IPS-15b (cell line): Measurements from ENCODE around the gene GOLT1B.

Experiments used
- H3K27me3 ChIP-seq: one replicate; pipeline ENCODE4 v1.6.1; 2013; ENCODE audit warnings: low read length; ENCODE audit not compliant: control insufficient read depth, insufficient read depth
- H3K36me3 ChIP-seq: one replicate; pipeline ENCODE4 v1.6.1; 2013; ENCODE audit warnings: low read length; ENCODE audit not compliant: control insufficient read depth, insufficient read depth
- H3K4me1 ChIP-seq: one replicate; pipeline ENCODE4 v1.6.1; 2013; ENCODE audit warnings: mild to moderate bottlenecking, low read length; ENCODE audit not compliant: control insufficient read depth, insufficient read depth
- H3K4me3 ChIP-seq: one replicate; pipeline ENCODE4 v1.5.1; 2013; ENCODE audit warnings: low read depth, low read length
- H3K9ac ChIP-seq: one replicate; pipeline ENCODE4 v1.6.1; 2013; ENCODE audit warnings: low read depth, mild to moderate bottlenecking, low read length
- H3K9me3 ChIP-seq: one replicate; pipeline ENCODE4 v1.6.1; 2013; ENCODE audit warnings: mild to moderate bottlenecking, low read length; ENCODE audit not compliant: control insufficient read depth, insufficient read depth

The GOLT1B gene

DNA sequence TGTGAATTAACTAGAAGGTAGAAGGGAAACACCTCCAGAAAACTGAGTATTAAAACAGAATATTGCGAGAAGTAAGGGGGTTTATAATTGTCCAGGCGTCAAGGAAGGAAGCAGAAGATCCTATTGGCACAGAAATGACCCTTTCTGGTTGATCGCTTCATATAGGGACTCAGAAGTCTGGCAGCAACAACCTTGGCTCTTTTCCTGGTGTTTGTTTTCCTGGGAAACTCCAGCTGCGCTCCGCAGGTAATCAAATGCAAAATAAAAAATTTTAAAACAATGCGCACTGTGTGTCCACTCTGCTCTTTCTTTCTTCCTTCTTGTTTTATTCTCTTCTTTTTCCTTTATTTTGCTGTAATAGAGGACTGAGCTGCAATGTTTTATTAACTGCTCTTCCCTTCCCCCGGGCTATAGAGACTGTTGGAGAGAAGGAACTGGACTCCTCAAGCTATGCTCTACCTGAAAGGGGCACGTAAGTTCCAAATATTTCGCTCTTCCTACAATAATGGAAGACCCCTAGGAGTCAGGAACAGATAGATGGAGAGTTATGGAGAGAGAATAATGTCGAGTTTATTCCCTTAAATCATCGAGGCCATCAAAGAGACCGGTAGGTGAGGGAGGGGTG, 25.2 kb downstream of the GOLT1B start:
- peaks cover 66% of the 10 kb centered on the region for H3K27me3 ChIP-seq
- H3K4me3 ChIP-seq = peak overlapping the region; percentile 79
- H3K9ac ChIP-seq = no peak overlapping the region

DNA sequence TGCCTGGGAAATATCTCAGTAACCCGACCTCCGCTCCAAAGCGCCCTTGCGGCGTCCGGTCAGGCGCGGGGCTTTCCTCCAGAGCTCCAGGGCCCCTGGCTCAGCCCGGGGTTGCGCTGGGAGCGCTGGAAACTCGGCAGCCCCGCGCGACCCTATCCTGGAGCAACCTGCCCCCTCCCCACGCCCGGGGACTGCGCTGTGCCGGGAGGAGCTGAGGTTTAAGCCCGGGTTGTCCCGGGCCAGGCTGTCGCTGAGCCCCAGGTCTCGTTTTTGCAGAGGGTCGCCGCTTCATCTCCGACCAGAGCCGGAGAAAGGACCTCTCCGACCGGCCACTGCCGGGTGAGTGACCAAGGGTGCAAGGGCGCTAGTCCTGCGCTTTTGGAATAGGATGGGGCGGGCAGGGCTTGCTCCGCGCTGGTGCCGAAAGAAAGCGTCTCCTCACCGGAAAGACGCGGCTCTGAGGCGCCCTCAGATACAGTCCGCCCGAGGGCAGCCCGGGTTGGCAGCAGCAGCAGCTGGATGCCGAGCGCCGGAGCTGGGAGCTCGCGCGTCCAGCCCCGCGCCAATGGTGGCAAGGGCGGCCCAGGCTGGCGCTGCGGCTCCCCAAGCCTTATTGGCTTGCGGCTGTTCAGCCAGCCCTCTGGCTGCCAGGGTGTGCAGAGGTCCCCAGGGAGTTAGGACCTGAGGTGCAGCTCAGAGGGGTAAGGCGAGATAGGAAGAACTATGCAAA, 26.0 kb downstream of the GOLT1B start:
- H3K9me3 ChIP-seq = no peaks in the 10 kb centered on the region
- peak overlapping the region; percentile 13 for H3K9ac ChIP-seq
- H3K36me3 ChIP-seq = no peaks in the 10 kb centered on the region
- peaks cover 70% of the 10 kb centered on the region for H3K27me3 ChIP-seq
- no peaks in the 10 kb centered on the region for H3K4me1 ChIP-seq
- peak overlapping the region; percentile 79 for H3K4me3 ChIP-seq

More for the DNA sequence above, 25.2 kb downstream of the GOLT1B start:
- Histone ChIP-seq H3K36me3 (no peaks in the 10 kb centered on the region), H3K4me1 (no peaks in the 10 kb centered on the region), H3K9me3 (no peaks in the 10 kb centered on the region)

DNA sequence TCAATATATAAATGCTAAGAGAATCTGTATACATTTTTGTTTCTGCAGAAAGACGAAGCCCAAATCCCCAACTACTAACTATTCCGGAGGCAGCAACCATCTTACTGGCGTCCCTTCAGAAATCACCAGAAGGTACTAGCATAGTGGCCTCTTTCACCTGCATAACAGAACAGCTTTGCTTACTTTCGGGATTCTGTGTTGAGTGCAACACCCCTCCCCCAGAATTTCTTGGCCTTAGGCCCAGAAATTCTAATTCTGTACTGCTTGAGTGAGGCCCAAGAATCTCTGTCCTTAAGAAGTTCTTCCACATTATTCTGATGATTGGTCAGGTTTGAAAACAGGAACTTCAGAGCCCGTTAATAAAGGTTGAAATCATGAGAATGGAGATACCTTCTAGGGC, 27.4 kb downstream of the GOLT1B start:
- Histone ChIP-seq H3K4me3 (no peak overlapping the region), H3K4me1 (no peaks in the 10 kb centered on the region), H3K9me3 (no peaks in the 10 kb centered on the region), H3K36me3 (no peaks in the 10 kb centered on the region), H3K9ac (no peak overlapping the region), H3K27me3 (peaks cover 70% of the 10 kb centered on the region)

DNA sequence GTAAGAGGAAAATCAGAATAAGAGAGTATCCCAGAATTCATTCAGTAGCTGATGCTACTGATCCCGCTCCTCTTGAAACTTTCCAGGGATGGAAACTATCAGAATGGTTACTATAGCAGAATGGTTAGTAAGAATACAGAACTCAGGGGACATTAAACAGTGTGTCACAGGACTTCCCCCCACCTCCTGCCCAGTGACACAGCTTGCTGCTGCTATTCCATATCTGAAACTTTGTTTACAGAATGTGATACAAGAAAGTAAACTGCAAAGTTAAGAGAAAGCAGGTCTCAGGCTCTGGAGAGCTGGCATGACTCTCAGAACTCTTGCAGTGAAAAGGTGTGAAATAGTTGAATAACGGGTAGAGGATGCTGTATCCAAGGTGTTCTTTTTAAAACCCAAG, 27.9 kb downstream of the GOLT1B start:
- Histone ChIP-seq H3K27me3 (peaks cover 70% of the 10 kb centered on the region), H3K9me3 (no peaks in the 10 kb centered on the region), H3K9ac (no peak overlapping the region), H3K4me1 (no peaks in the 10 kb centered on the region), H3K36me3 (no peaks in the 10 kb centered on the region), H3K4me3 (no peak overlapping the region)

DNA sequence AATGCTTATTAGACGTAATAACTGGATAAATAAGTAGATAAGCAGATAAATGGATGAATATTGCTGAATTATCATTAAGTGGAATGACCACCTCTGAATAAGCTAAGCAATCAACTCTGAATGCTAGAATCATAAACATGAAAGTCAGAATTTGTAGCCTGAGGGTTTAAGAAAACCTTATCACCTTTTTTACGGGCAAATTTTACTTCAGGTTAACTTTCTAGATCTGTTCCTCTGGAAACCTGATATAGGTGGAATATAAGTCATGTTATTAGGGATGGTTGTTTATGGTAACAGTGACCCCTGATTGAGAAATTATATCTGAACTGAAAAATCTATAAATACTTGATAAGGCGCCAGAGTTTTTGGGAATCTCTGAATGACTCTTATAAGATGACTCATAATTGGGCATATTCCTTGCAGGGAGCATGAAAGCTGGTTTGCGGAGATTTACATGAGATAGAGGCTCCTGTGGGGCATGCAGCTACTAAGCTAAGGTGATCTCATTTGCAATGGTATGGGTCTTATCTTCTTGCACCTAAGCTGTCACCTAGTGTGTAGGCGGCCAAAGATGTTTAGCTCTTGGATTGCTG, 36.6 kb downstream of the GOLT1B start:
- no peaks in the 10 kb centered on the region for H3K9me3 ChIP-seq
- H3K4me3 ChIP-seq = no peak overlapping the region
- no peaks in the 10 kb centered on the region for H3K4me1 ChIP-seq
- H3K9ac ChIP-seq = no peak overlapping the region
- H3K36me3 ChIP-seq = no peaks in the 10 kb centered on the region
- H3K27me3 ChIP-seq = peaks cover 3% of the 10 kb centered on the region

DNA sequence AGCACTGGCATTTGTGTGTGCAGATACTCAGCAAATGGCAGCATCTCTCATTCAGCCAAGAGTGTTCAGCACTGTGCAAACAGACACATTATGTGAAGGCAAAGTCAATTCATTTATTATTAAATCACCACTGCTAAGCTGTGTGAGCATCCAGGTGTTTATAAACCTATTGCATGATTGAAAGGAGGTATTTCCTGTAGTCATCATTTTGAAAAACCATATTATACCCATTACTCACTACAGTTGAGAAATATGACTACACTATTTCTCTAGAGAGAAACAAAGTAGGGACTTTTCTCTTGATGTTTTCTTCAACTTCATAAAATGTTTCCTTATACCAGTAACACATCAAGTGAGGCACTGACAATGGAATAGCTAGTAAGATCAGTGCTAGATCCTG, 38.2 kb downstream of the GOLT1B start:
- Histone ChIP-seq H3K9me3 (no peaks in the 10 kb centered on the region), H3K4me1 (no peaks in the 10 kb centered on the region), H3K9ac (no peak overlapping the region), H3K27me3 (peaks cover 3% of the 10 kb centered on the region), H3K4me3 (no peak overlapping the region), H3K36me3 (no peaks in the 10 kb centered on the region)

DNA sequence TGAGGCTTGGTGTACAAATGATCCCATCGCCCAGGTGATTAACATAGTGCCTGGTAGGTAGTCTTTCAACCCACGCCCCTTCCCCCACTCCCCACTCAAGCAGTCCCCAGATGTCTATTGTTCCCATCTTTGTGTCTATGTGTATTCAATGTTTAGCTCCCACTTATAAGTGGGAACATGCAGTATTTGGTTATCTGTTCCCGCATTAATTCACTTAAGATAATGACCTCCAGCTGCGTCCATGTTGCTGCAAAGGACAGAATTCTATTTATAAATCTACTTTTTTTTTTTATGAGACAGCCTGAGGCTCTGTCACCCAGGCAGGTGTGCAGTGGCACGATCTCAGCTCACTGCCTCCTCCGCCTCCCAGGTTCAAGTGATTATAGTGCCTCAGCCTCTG, 40.2 kb downstream of the GOLT1B start:
- no peaks in the 10 kb centered on the region for H3K36me3 ChIP-seq
- H3K4me1 ChIP-seq = no peaks in the 10 kb centered on the region
- H3K4me3 ChIP-seq = no peak overlapping the region
- no peaks in the 10 kb centered on the region for H3K9me3 ChIP-seq
- H3K9ac ChIP-seq = no peak overlapping the region
- H3K27me3 ChIP-seq = no peaks in the 10 kb centered on the region

DNA sequence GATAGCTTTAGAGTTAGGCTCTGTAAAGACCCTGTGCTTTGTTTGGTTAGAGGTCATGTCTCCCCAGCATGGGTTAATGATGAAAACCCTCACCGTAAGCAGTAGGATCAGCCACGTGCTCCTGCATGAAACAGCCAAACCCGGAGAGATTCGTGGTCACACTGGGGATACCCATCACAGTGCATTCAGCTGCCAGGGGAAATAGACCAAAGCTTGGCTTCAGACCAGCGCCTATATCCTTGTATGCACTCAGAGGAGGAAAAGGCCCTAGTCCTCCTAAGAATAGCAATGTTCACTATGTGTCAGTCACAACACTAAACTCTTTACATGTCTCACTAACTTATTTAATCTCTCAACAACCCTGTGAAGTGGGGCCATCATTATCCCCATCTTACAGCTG, 40.8 kb downstream of the GOLT1B start:
- no peaks in the 10 kb centered on the region for H3K4me1 ChIP-seq
- no peak overlapping the region for H3K4me3 ChIP-seq
- H3K27me3 ChIP-seq = no peaks in the 10 kb centered on the region
- no peaks in the 10 kb centered on the region for H3K36me3 ChIP-seq
- H3K9ac ChIP-seq = no peak overlapping the region
- H3K9me3 ChIP-seq = no peaks in the 10 kb centered on the region

DNA sequence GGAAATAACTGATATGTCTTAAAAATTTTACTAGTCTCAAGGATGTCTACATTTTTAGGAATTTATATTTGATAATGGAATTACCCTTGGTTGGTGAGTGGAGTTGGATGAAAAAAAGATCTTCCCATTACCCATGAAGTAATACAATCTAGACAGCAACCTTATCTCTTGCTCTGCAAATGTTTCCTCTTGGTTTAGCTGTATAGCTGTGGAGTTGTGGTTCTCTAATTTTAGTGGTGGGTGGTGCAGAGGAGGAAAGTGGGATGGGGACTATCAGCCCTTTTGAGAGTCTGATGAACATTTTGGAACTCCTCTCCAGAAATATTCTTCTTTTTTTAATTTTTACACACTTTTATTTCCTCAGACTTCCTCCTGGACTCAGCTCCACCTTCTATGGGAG, 41.6 kb downstream of the GOLT1B start:
- Histone ChIP-seq H3K9me3 (no peaks in the 10 kb centered on the region), H3K4me3 (no peak overlapping the region)

DNA sequence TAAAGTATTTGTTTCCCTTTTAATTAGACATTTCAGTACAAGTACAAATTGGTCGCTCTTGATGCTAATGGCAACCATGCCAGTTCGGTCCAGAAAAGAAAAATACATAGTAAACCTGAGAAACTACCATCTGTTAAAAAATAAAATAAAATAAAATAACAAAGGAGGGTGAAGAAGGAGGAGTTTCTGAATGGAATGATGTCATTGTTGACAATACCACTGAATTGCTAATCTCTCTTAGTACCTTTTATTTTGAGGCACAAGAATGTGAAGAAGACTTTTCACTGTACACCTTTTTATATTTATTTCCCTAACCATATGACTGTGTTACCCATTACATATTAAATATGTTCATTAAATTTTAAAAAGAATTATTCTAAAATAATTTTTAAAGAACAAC, 44.0 kb downstream of the GOLT1B start:
- Histone ChIP-seq H3K9me3 (no peaks in the 10 kb centered on the region), H3K36me3 (no peaks in the 10 kb centered on the region), H3K27me3 (no peaks in the 10 kb centered on the region), H3K4me1 (no peaks in the 10 kb centered on the region), H3K4me3 (no peak overlapping the region), H3K9ac (no peak overlapping the region)

More for the DNA sequence above, 41.6 kb downstream of the GOLT1B start:
- H3K4me1 ChIP-seq = no peaks in the 10 kb centered on the region
- no peaks in the 10 kb centered on the region for H3K27me3 ChIP-seq
- H3K9ac ChIP-seq = no peak overlapping the region
- no peaks in the 10 kb centered on the region for H3K36me3 ChIP-seq

DNA sequence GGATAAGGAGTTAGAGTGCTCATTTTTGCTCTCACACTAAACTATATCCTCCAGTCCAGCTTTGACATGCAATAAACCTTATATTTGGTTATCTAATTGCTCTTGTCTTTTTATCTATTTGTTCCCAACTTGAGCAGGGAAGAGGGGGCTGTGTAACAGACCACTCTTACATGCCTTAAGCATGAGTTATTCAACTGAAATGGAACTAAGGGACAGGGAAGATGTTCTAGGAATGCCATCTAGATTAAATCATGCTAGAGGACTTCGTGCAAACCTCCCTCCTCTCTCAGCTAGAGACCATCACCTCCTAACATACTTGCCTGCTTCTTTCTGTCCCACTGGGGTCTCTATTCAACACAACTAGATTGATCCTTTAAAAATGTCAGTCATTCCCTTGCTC, 45.1 kb downstream of the GOLT1B start:
- Histone ChIP-seq H3K9me3 (no peaks in the 10 kb centered on the region), H3K9ac (no peak overlapping the region), H3K27me3 (no peaks in the 10 kb centered on the region), H3K4me3 (no peak overlapping the region), H3K4me1 (no peaks in the 10 kb centered on the region), H3K36me3 (no peaks in the 10 kb centered on the region)

DNA sequence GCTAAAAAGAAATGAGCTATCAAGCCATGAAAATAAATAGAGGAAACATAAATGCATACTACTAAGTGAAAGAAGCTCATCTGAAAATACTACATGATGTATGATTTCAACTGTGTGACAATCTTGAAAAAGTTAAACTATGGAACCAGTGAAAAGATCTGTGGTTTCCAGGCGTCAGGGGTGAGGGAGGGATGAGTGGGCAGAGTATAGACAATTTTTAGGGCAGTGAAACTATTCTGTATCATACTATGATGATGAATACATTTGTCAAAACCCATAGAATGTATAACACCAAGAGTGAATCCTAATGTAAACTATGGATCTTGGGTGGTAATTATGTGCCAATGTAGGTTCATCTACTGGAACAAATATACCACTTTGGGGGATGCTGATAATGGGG, 45.8 kb downstream of the GOLT1B start:
- H3K4me1 ChIP-seq = no peaks in the 10 kb centered on the region
- no peak overlapping the region for H3K4me3 ChIP-seq
- no peaks in the 10 kb centered on the region for H3K36me3 ChIP-seq
- no peaks in the 10 kb centered on the region for H3K9me3 ChIP-seq
- no peaks in the 10 kb centered on the region for H3K27me3 ChIP-seq
- no peak overlapping the region for H3K9ac ChIP-seq
